WTC11 (cell line): ENCODE data around the gene DMAC1. TPM values are rescaled to one million over a fixed set of nuclear protein-coding genes. Genes with fewer than 3 reads are reported as not detected.

ENCODE experiments used
- ATAC-seq: fragments of 200-7000 bp; cut with Tn5 transposase; 2 replicates; pipeline ENCODE4 v1.10.0; 2021; ENCODE audit warnings: mild to moderate bottlenecking, moderate library complexity
- CTCF ChIA-PET: fragments of 300-600 bp; sonication (Branson Sonifier 250); formaldehyde crosslinking; loops from one replicate; lab custom pipeline; 2021; ENCODE audit warnings: antibody characterized with exemption; lab: Charles Lee
- POLR2A ChIA-PET: fragments of 350-600 bp; sonication (Branson Sonifier 250); formaldehyde crosslinking; loops from one replicate; lab custom pipeline; 2021; ENCODE audit warnings: antibody characterized with exemption; lab: Charles Lee
- DNase-seq: peaks from one replicate; pipeline ENCODE4 v3.0.0; 2021; ENCODE audit warnings: low spot score
- H3K27ac Mint-ChIP-seq: 2 replicates; pipeline ENCODE4 v1.8.0; 2021; ENCODE audit warnings: mixed read lengths
- H3K27me3 Mint-ChIP-seq: 2 replicates; pipeline ENCODE4 v1.8.0; 2021; ENCODE audit warnings: low read depth, mild to moderate bottlenecking, moderate library complexity, mixed read lengths
- H3K36me3 Mint-ChIP-seq: 2 replicates; pipeline ENCODE4 v1.8.0; 2021; ENCODE audit warnings: mixed read lengths
- H3K4me1 Mint-ChIP-seq: 2 replicates; pipeline ENCODE4 v1.8.0; 2022; ENCODE audit warnings: mixed read lengths
- H3K4me3 Mint-ChIP-seq: 2 replicates; pipeline ENCODE4 v1.8.0; 2021; ENCODE audit warnings: mild to moderate bottlenecking, moderate library complexity, mixed read lengths
- H3K9me3 Mint-ChIP-seq: 2 replicates; pipeline ENCODE4 v1.8.0; 2021; ENCODE audit warnings: mixed read lengths
- ATF6 ChIP-seq: sonication (generic); formaldehyde crosslinking; IDR thresholded peaks from 2 replicates; pipeline ENCODE4 v1.8.1; 2023; ENCODE audit warnings: mild to moderate bottlenecking, missing genetic modification reagents
- E2F1 ChIP-seq: sonication (generic); formaldehyde crosslinking; IDR thresholded peaks from 2 replicates; pipeline ENCODE4 v1.8.0; 2022; ENCODE audit warnings: mild to moderate bottlenecking, missing genetic modification reagents
- FOXJ3 ChIP-seq: sonication (generic); formaldehyde crosslinking; IDR thresholded peaks from 2 replicates; pipeline ENCODE4 v1.9.0; 2021; ENCODE audit warnings: missing genetic modification reagents, mild to moderate bottlenecking, borderline replicate concordance
- FOXP4 ChIP-seq: sonication (generic); formaldehyde crosslinking; IDR thresholded peaks from 2 replicates; pipeline ENCODE4 v1.8.0; 2022; ENCODE audit warnings: mild to moderate bottlenecking, missing genetic modification reagents
- JUN ChIP-seq: sonication (generic); formaldehyde crosslinking; IDR thresholded peaks from 2 replicates; pipeline ENCODE4 v1.8.0; 2023; ENCODE audit warnings: mild to moderate bottlenecking, missing genetic modification reagents
- PRDM15 ChIP-seq: sonication (generic); formaldehyde crosslinking; IDR thresholded peaks from 2 replicates; pipeline ENCODE4 v1.8.0; 2022; ENCODE audit warnings: missing genetic modification reagents
- PRRX2 ChIP-seq: fragments of 250-450 bp; sonication (Bioruptor Pico); IDR thresholded peaks from 2 replicates; pipeline ENCODE4 v1.8.0; 2021; ENCODE audit warnings: mild to moderate bottlenecking
- SOX15 ChIP-seq: fragments of 250-450 bp; sonication (Bioruptor Pico); IDR thresholded peaks from 2 replicates; pipeline ENCODE4 v1.9.0; 2021; ENCODE audit warnings: mild to moderate bottlenecking
- SP1 ChIP-seq: sonication (generic); formaldehyde crosslinking; conservative IDR thresholded peaks from 2 replicates; pipeline ENCODE4 v1.8.1; 2022; ENCODE audit warnings: missing genetic modification reagents
- TEAD4 ChIP-seq: sonication (generic); formaldehyde crosslinking; IDR thresholded peaks from 2 replicates; pipeline ENCODE4 v1.8.0; 2022; ENCODE audit warnings: mild to moderate bottlenecking, missing genetic modification reagents
- USF1 ChIP-seq: sonication (generic); formaldehyde crosslinking; IDR thresholded peaks from 2 replicates; pipeline ENCODE4 v1.8.0; 2022; ENCODE audit warnings: mild to moderate bottlenecking, missing genetic modification reagents
- ZNF232 ChIP-seq: sonication (generic); formaldehyde crosslinking; IDR thresholded peaks from 2 replicates; pipeline ENCODE4 v1.8.0; 2022; ENCODE audit warnings: mild to moderate bottlenecking, missing genetic modification reagents
- ZNF263 ChIP-seq: sonication (generic); formaldehyde crosslinking; IDR thresholded peaks from 2 replicates; pipeline ENCODE4 v1.8.1; 2022; ENCODE audit warnings: low read depth, mild to moderate bottlenecking, moderate library complexity, missing genetic modification reagents
- ZNF281 ChIP-seq: sonication (generic); formaldehyde crosslinking; IDR thresholded peaks from 2 replicates; pipeline ENCODE4 v1.8.0; 2023; ENCODE audit warnings: mild to moderate bottlenecking, missing genetic modification reagents
- ZNF317 ChIP-seq: sonication (generic); formaldehyde crosslinking; IDR thresholded peaks from 2 replicates; pipeline ENCODE4 v1.8.1; 2023; ENCODE audit warnings: low read depth, mild to moderate bottlenecking, moderate library complexity, missing genetic modification reagents, borderline replicate concordance
- ZNF396 ChIP-seq: fragments of 250-450 bp; sonication (Bioruptor Pico); IDR thresholded peaks from 2 replicates; pipeline ENCODE4 v1.8.0; 2021; ENCODE audit warnings: mild to moderate bottlenecking, moderate library complexity, borderline replicate concordance
- ZNF532 ChIP-seq: fragments of 250-450 bp; sonication (Bioruptor Pico); IDR thresholded peaks from 2 replicates; pipeline ENCODE4 v1.9.0; 2021; ENCODE audit warnings: mild to moderate bottlenecking, borderline replicate concordance
- total RNA-seq: library from RNA; stranded (reverse); gene quantifications from 3 replicates; pipeline ENCODE4 v1.2.3, GENCODE V29; 2021

Gene DMAC1
- total RNA-seq, 1 experiment from 2014 or later: 71.2 TPM

GRCh38 chr9:7849362-7849761, 49.8 kb upstream of the DMAC1 start (continued):
- no peak for TF ChIP-seq ZNF281

- ATAC-seq (no peak), DNase-seq (no peak)
- CTCF ChIA-PET: no interaction called here
- Mint-ChIP-seq H3K27me3 (no peaks in the 10 kb centered on the region), H3K9me3 (peaks cover 19% of the 10 kb centered on the region), H3K4me1 (peaks cover 20% of the 10 kb centered on the region), H3K36me3 (peaks cover 3% of the 10 kb centered on the region; the same call in 1 of the 2 replicates), H3K4me3 (no peak overlapping the region), H3K27ac (no peak overlapping the region)
- TF ChIP-seq ZNF317 (CRISPR knock-in tag): no peak
- no peak for TF ChIP-seq FOXJ3 (CRISPR knock-in tag)
- no peak for TF ChIP-seq E2F1
- no peak for TF ChIP-seq PRDM15 (CRISPR knock-in tag)
- TF ChIP-seq USF1: no peak
- no peak for TF ChIP-seq ZNF532 (CRISPR knock-in tag)
- TF ChIP-seq ZNF396 (CRISPR knock-in tag): no peak
- no peak for TF ChIP-seq TEAD4
- TF ChIP-seq JUN (CRISPR knock-in tag): no peak
- no peak for TF ChIP-seq ZNF232 (CRISPR knock-in tag)
- no peak for TF ChIP-seq FOXP4 (CRISPR knock-in tag)
- no peak for TF ChIP-seq ATF6 (CRISPR knock-in tag)
- no peak for TF ChIP-seq SOX15
- TF ChIP-seq PRRX2 (CRISPR knock-in tag): no peak
- TF ChIP-seq SP1 (CRISPR knock-in tag): no peak
- no peak for TF ChIP-seq ZNF263 (CRISPR knock-in tag)
- POLR2A ChIA-PET: no interaction called here
These were observed 48.9 kb upstream of the DMAC1 start for GRCh38 chr9:7848498-7848897.
